ENCODE data around the gene KCNQ4. TPM values are rescaled to one million over a fixed set of nuclear protein-coding genes. Genes with fewer than 3 reads are reported as not detected.

KCNQ4 gene
- polyA plus RNA-seq, 1 donor from 2014 or later: not detected

DNA sequence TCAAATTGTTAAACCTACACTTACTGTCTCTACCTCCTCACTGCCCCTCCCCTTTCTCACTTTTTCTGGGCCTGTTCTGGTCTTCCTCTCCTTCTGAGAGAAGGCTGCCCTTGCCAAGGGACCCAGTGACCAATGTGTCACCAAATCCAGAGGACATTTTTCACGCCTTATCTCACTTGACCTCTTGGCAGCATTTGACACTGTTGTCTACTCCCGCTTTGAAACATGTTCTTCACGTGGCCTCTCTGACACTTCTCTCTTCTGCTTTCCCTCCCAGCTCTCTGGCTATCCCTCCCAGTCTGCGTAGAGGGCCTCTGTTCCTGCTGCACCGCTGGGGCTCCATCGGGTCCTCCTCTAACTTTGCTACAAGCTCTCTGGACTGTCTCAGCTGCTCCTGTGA is 25.3 kb downstream of the KCNQ4 start:
- H4K20me1 ChIP-seq (ENCODE audit: insufficient read depth): no peaks in the 10 kb centered on the region
- H2AFZ ChIP-seq (ENCODE audit: low read depth, low read length): no peak overlapping the region
- H3K27me3 ChIP-seq (ENCODE audit: insufficient read depth, low read depth, low read length): no peaks in the 10 kb centered on the region
- H3K36me3 ChIP-seq (ENCODE audit: insufficient read depth, low read length): no peaks in the 10 kb centered on the region
- no peaks in the 10 kb centered on the region for H3F3A ChIP-seq (ENCODE audit: insufficient read depth, low read length, poor library complexity, severe bottlenecking)
- H3K4me3 ChIP-seq (ENCODE audit: low read length): no peak overlapping the region
- no peak for TF ChIP-seq REST (IDR thresholded peaks at IDR 0.05; ENCODE audit: borderline replicate concordance)
- TF ChIP-seq EZH2 (IDR thresholded peaks at IDR 0.05; ENCODE audit: borderline replicate concordance, insufficient read depth, low read length, poor library complexity, severe bottlenecking): no peak
- TF ChIP-seq SMC3 (conservative IDR thresholded peaks at IDR 0.05; ENCODE audit: poor library complexity): no peak
- no peak for TF ChIP-seq RAD21 (conservative IDR thresholded peaks at IDR 0.05)
- no peak for TF ChIP-seq EP300 (conservative IDR thresholded peaks at IDR 0.05; ENCODE audit: poor library complexity, severe bottlenecking)
- TF ChIP-seq TAF1 (IDR thresholded peaks at IDR 0.05; ENCODE audit: low read depth): no peak
- TF ChIP-seq MXI1 (conservative IDR thresholded peaks at IDR 0.05; ENCODE audit: poor library complexity, severe bottlenecking): no peak
- TF ChIP-seq CTCF (IDR thresholded peaks at IDR 0.05; ENCODE audit: poor library complexity, severe bottlenecking): no peak
- TF ChIP-seq POLR2AphosphoS5 (IDR thresholded peaks at IDR 0.05): no peak
- H3K9ac ChIP-seq (ENCODE audit: low read length): no peak overlapping the region
- no peaks in the 10 kb centered on the region for H3K9me2 ChIP-seq (ENCODE audit: insufficient read depth, low read length)
- H3K27ac ChIP-seq (ENCODE audit: low read length): no peak overlapping the region
- no peaks in the 10 kb centered on the region for H3K79me2 ChIP-seq (replicated peaks; ENCODE audit: insufficient read depth, low read length)
- no peaks in the 10 kb centered on the region for H3K9me3 ChIP-seq (ENCODE audit: low read length)
- no peak overlapping the region for H3K4me2 ChIP-seq (ENCODE audit: low read length)

DNA sequence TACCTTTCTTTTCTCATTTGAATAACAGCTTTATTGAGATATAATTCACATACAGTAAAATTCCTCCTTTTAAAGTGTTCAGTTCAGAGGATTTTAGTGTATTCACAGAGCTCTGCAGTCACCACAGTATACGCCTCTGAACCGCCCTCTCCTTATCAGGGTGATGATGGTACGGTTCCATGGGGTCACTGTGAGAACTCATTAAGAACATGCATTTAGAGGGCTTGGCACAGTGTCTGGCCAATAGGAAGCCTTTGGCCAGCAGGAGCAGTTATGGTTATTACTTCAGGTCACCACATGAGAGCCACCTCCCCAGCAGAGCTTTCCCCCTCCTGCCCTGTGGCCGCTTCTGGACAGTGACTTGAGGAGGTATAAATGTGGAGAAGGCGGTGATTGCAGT is 27.3 kb downstream of the KCNQ4 start:
- Histone ChIP-seq H3K4me3 (ENCODE audit: low read length) (no peak overlapping the region), H4K20me1 (ENCODE audit: insufficient read depth) (no peaks in the 10 kb centered on the region)

More for the DNA sequence above, 27.3 kb downstream of the KCNQ4 start:
- no peak for TF ChIP-seq SMC3 (conservative IDR thresholded peaks at IDR 0.05; ENCODE audit: poor library complexity)
- no peak for TF ChIP-seq POLR2AphosphoS5 (IDR thresholded peaks at IDR 0.05)
- no peak for TF ChIP-seq CTCF (IDR thresholded peaks at IDR 0.05; ENCODE audit: poor library complexity, severe bottlenecking)
- TF ChIP-seq RAD21 (conservative IDR thresholded peaks at IDR 0.05): no peak
- TF ChIP-seq MXI1 (conservative IDR thresholded peaks at IDR 0.05; ENCODE audit: poor library complexity, severe bottlenecking): no peak
- no peak for TF ChIP-seq EZH2 (IDR thresholded peaks at IDR 0.05; ENCODE audit: borderline replicate concordance, insufficient read depth, low read length, poor library complexity, severe bottlenecking)
- TF ChIP-seq TAF1 (IDR thresholded peaks at IDR 0.05; ENCODE audit: low read depth): no peak
- TF ChIP-seq EP300 (conservative IDR thresholded peaks at IDR 0.05; ENCODE audit: poor library complexity, severe bottlenecking): no peak
- TF ChIP-seq REST (IDR thresholded peaks at IDR 0.05; ENCODE audit: borderline replicate concordance): no peak
- no peak overlapping the region for H3K4me2 ChIP-seq (ENCODE audit: low read length)
- H3K36me3 ChIP-seq (ENCODE audit: insufficient read depth, low read length): no peaks in the 10 kb centered on the region
- no peak overlapping the region for H2AFZ ChIP-seq (ENCODE audit: low read depth, low read length)
- no peaks in the 10 kb centered on the region for H3K9me2 ChIP-seq (ENCODE audit: insufficient read depth, low read length)
- H3K79me2 ChIP-seq (replicated peaks; ENCODE audit: insufficient read depth, low read length): no peaks in the 10 kb centered on the region
- no peak overlapping the region for H3K9ac ChIP-seq (ENCODE audit: low read length)
- H3K27ac ChIP-seq (ENCODE audit: low read length): no peak overlapping the region
- H3K9me3 ChIP-seq (ENCODE audit: low read length): no peaks in the 10 kb centered on the region
- no peaks in the 10 kb centered on the region for H3K27me3 ChIP-seq (ENCODE audit: insufficient read depth, low read depth, low read length)
- no peaks in the 10 kb centered on the region for H3F3A ChIP-seq (ENCODE audit: insufficient read depth, low read length, poor library complexity, severe bottlenecking)
